GM20431 (cell line): ENCODE results near the gene LSM14B.

Experiments
- in situ Hi-C: fragments of 300-500 bp; cut with MseI, MboI; formaldehyde crosslinking; loops from one replicate; pipeline ENCODE4 v1.15.0; 2020; ENCODE audit warnings: low sequenced_read_pairs; ENCODE audit not compliant: unreplicated experiment

Gene LSM14B

GRCh38 chr20:62129731-62130531 is 7.7 kb downstream of the LSM14B start:
- in situ Hi-C loops = loop anchor here (10.0 kb wide), 1 partner anchor 115 kb away; no protein-coding TSS in a partner anchor

- in situ Hi-C loops = loop anchor here (10.0 kb wide), 1 partner anchor 117 kb away; no protein-coding TSS in a partner anchor
These were observed 9.5 kb downstream of the LSM14B start for GRCh38 chr20:62131560-62132320.

- in situ Hi-C loops = loop anchor here (10.0 kb wide), 1 partner anchor 118 kb away; no protein-coding TSS in a partner anchor
These were observed 10.1 kb downstream of the LSM14B start for GRCh38 chr20:62132421-62132820.

GRCh38 chr20:62133051-62133845 is 11.0 kb downstream of the LSM14B start:
- in situ Hi-C loops = loop anchor here (10.0 kb wide), 1 partner anchor 118 kb away; no protein-coding TSS in a partner anchor

- in situ Hi-C loops = loop anchor here (10.0 kb wide), 1 partner anchor 119 kb away; no protein-coding TSS in a partner anchor
These were observed 11.6 kb downstream of the LSM14B start for GRCh38 chr20:62133864-62134263.

- in situ Hi-C loops = loop anchor here (10.0 kb wide), 1 partner anchor 120 kb away; no protein-coding TSS in a partner anchor
These were observed 12.5 kb downstream of the LSM14B start for GRCh38 chr20:62134735-62135231.

- in situ Hi-C loops = loop anchor here (10.0 kb wide), 1 partner anchor 121 kb away; no protein-coding TSS in a partner anchor
These were observed 13.4 kb downstream of the LSM14B start for GRCh38 chr20:62135573-62136266.

- in situ Hi-C loops = loop anchor here (10.0 kb wide), 1 partner anchor 122 kb away; no protein-coding TSS in a partner anchor
These were observed 14.2 kb downstream of the LSM14B start for GRCh38 chr20:62136283-62137091.

- in situ Hi-C loops = loop anchor here (10.0 kb wide), 1 partner anchor 122 kb away; no protein-coding TSS in a partner anchor
These were observed 14.8 kb downstream of the LSM14B start for GRCh38 chr20:62137092-62137384.

- in situ Hi-C loops = loop anchor here (10.0 kb wide), 1 partner anchor 123 kb away; no protein-coding TSS in a partner anchor
These were observed 15.4 kb downstream of the LSM14B start for GRCh38 chr20:62137478-62138203.

- in situ Hi-C loops = loop anchor here (10.0 kb wide), 1 partner anchor 123 kb away; no protein-coding TSS in a partner anchor
These were observed 15.9 kb downstream of the LSM14B start for GRCh38 chr20:62138204-62138543.

- in situ Hi-C loops = loop anchor here (10.0 kb wide), 1 partner anchor 124 kb away; no protein-coding TSS in a partner anchor
These were observed 16.6 kb downstream of the LSM14B start for GRCh38 chr20:62138912-62139311.

GRCh38 chr20:62139636-62140035 is 17.4 kb downstream of the LSM14B start:
- in situ Hi-C loops = loop anchor here (10.0 kb wide), 1 partner anchor 125 kb away; no protein-coding TSS in a partner anchor

GRCh38 chr20:62141043-62141396 is 18.7 kb downstream of the LSM14B start:
- in situ Hi-C loops = no loop called here

- in situ Hi-C loops = no loop called here
These were observed 19.3 kb downstream of the LSM14B start for GRCh38 chr20:62141397-62142251.

GRCh38 chr20:62142252-62143080 is 20.2 kb downstream of the LSM14B start:
- in situ Hi-C loops = no loop called here
